DMS153 treated with DMSO at 0.1 percent for 48 hours (cell line): ENCODE data around the gene OR51E2.

Source experiments
- DNase-seq: peaks from one replicate; lab custom pipeline; 2025; ENCODE audit not compliant: unreplicated experiment; lab: John Stamatoyannopoulos, UW

The OR51E2 gene

GRCh38 chr11:4664786-4665185 lies 32.9 kb downstream of the OR51E2 start:
- no peak for DNase-seq

GRCh38 chr11:4664183-4664582 lies 33.5 kb downstream of the OR51E2 start:
- DNase-seq: no peak

GRCh38 chr11:4662876-4663275 lies 34.8 kb downstream of the OR51E2 start:
- DNase-seq: no peak

GRCh38 chr11:4658629-4659445 lies 38.8 kb downstream of the OR51E2 start:
- no peak for DNase-seq

- no peak for DNase-seq
These were observed 42.9 kb downstream of the OR51E2 start for GRCh38 chr11:4654635-4655369.

GRCh38 chr11:4647766-4648165 lies 49.9 kb downstream of the OR51E2 start:
- no peak for DNase-seq

- no peak for DNase-seq
These were observed 51.7 kb downstream of the OR51E2 start for GRCh38 chr11:4645974-4646373.

GRCh38 chr11:4644233-4644632 lies 53.4 kb downstream of the OR51E2 start:
- no peak for DNase-seq

GRCh38 chr11:4643682-4644081 lies 54.0 kb downstream of the OR51E2 start, which contains the start of gene OR51E1:
Gene OR51E1, plus strand, starts transcription at chr11:4643982. Its CDS starts 8,545 bp downstream, at chr11:4652527.
- DNase-seq: no peak

GRCh38 chr11:4643076-4643475 lies 54.6 kb downstream of the OR51E2 start:
- no peak for DNase-seq

GRCh38 chr11:4642043-4642442 lies 55.6 kb downstream of the OR51E2 start:
- DNase-seq: no peak

GRCh38 chr11:4641501-4641900 lies 56.2 kb downstream of the OR51E2 start:
- no peak for DNase-seq

- DNase-seq: no peak
These were observed 57.7 kb downstream of the OR51E2 start for GRCh38 chr11:4639931-4640330.

- DNase-seq: no peak
These were observed 60.0 kb downstream of the OR51E2 start for GRCh38 chr11:4637662-4638047.

GRCh38 chr11:4636962-4637661 lies 60.5 kb downstream of the OR51E2 start, which contains the start of gene OR51D1:
Gene OR51D1, plus strand, starts transcription at chr11:4637477. Its CDS starts 2,314 bp downstream, at chr11:4639791.
- DNase-seq: peak; percentile 91

GRCh38 chr11:4636136-4636535 lies 61.5 kb downstream of the OR51E2 start:
- DNase-seq: no peak
